Transverse colon (tissue), 4 donors: Measurements from ENCODE around the gene CLDN2.

ENCODE experiments used
- CTCF ChIP-seq, 5 experiments: fragments of 200-600 bp in 3 of 5; fragments of 450-650 bp in 2 of 5; sonication (generic) in 3 of 5; IDR thresholded peaks; 1 replicate in 2 of 5; 2 replicates in 3 of 5; pipeline ENCODE4 v1.5.1; 2016 to 2017; ENCODE audit warnings: antibody characterized with exemption in 5 of 5, inconsistent platforms in 3 of 5, mild to moderate bottlenecking in 2 of 5, moderate library complexity in 1 of 5
- EP300 ChIP-seq: sonication (generic); formaldehyde crosslinking; IDR thresholded peaks from one replicate; pipeline ENCODE4 v1.6.1; 2017; ENCODE audit warnings: antibody characterized with exemption, low read depth
- POLR2A ChIP-seq: fragments of 450-650 bp; IDR thresholded peaks from one replicate; pipeline ENCODE4 v1.6.1; 2016; ENCODE audit warnings: antibody characterized with exemption, mild to moderate bottlenecking, moderate library complexity
- POLR2AphosphoS5 ChIP-seq, 3 donors: sonication (generic); formaldehyde crosslinking; IDR thresholded peaks; one replicate each; pipeline ENCODE4 v1.6.1; 2016; ENCODE audit warnings: antibody characterized with exemption in 3 of 3

- TF ChIP-seq CTCF (IDR thresholded peaks at IDR 0.05) = no peak
- TF ChIP-seq POLR2A = no peak
- no peak for TF ChIP-seq EP300
- TF ChIP-seq POLR2AphosphoS5 (IDR thresholded peaks at IDR 0.05) = no peak
These were observed 20.9 kb upstream of the CLDN2 start for GRCh38 chrX:106899276-106899675.
